D721Med (cell line): Measurements from ENCODE around the gene ZDHHC11.
"Not testable (repeated sequence)": the region's sequence is repeated elsewhere in the genome, so short reads cannot be mapped to it uniquely, and the experiment has no call there.

ENCODE experiments used
- DNase-seq: peaks from one replicate; pipeline ENCODE4 v3.0.0; 2011; ENCODE audit warnings: low spot score; ENCODE audit not compliant: insufficient read length
- FAIRE-seq: peaks from 2 replicates; lab custom pipeline; 2011; peaks lifted over from hg19 to GRCh38; lab: Jason Lieb, UNC
- TF ChIP-seq, protein P1 (sequence below): IDR thresholded peaks from 2 replicates; pipeline ENCODE4 v1.5.1; 2012; ENCODE audit warnings: mild to moderate bottlenecking, control low read depth; ENCODE audit not compliant: insufficient read depth; ENCODE audit errors: missing control alignments

ZDHHC11 gene

DNA sequence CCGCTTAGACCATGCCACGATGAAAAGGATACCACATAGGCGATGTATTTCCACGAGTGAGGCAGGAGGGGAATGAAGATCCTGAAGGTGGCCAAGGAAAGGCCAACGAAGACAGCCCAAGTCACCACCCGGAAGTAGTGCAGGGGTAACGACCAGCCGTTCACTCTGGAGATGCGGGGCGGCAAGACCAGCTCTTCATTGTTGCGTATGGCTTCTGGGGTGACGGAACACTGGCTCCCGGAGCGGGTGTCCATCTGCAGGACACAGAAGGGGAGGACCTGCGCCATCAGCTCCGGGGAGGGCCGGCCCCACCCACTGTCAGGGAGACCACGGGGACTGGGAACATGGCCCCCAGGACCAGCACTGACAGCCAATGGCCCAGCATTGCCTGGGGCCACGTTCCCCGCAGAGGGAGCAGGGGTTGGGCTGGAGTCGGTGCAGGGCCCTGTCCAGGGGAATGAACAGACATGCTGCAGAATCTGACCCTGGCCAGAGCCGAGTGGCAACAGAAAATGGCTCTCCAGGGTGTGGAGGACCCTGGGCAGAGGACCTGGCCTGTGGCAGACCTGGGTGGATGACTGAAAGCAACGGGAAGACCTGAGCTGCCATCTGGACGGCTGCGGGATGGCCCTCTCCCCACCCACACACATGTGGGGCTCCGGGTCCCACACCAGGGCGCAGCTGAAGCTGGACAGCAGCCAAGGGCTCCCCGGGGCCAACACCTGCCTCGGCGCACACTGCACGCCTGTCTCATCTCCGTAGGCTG lies 83.9 kb downstream of the ZDHHC11 start:
- TF ChIP-seq, protein P1, sequence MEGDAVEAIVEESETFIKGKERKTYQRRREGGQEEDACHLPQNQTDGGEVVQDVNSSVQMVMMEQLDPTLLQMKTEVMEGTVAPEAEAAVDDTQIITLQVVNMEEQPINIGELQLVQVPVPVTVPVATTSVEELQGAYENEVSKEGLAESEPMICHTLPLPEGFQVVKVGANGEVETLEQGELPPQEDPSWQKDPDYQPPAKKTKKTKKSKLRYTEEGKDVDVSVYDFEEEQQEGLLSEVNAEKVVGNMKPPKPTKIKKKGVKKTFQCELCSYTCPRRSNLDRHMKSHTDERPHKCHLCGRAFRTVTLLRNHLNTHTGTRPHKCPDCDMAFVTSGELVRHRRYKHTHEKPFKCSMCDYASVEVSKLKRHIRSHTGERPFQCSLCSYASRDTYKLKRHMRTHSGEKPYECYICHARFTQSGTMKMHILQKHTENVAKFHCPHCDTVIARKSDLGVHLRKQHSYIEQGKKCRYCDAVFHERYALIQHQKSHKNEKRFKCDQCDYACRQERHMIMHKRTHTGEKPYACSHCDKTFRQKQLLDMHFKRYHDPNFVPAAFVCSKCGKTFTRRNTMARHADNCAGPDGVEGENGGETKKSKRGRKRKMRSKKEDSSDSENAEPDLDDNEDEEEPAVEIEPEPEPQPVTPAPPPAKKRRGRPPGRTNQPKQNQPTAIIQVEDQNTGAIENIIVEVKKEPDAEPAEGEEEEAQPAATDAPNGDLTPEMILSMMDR: no peak
- no peak for DNase-seq
- FAIRE-seq: no peak

DNA sequence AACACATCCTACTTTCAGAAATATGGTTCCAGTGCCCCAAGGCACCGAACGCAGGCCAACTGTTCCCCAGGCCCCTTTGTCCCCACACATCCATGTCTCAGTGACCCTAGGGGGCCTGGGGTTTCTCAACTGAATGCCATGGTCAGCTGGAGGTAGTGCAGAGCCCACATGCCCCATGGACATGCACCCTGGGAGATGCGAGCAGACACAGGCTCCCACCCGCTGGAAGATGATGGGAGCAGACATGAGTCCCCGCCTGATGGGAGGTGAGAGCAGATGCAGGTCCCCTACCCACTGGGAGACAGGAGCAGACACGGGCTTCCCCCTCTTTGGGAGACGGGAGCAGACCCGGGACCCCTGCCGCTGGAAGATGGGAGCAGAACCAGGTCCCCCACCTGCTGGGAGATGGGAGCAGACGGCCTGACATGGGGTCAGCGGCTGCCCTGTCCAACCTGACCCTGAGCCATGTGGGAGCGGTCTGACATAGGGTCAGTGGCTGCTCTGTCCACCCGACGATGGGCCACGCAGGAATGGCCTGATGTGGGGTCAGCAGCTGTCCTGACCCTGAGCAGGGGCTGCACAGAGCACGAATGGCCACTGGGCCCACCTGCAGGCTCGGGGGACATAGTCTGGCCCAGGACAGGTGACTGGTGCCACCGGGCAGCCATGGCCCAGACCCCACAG lies 84.7 kb downstream of the ZDHHC11 start:
- TF ChIP-seq, protein P1: no peak
- FAIRE-seq (no peak), DNase-seq (no peak)

DNA sequence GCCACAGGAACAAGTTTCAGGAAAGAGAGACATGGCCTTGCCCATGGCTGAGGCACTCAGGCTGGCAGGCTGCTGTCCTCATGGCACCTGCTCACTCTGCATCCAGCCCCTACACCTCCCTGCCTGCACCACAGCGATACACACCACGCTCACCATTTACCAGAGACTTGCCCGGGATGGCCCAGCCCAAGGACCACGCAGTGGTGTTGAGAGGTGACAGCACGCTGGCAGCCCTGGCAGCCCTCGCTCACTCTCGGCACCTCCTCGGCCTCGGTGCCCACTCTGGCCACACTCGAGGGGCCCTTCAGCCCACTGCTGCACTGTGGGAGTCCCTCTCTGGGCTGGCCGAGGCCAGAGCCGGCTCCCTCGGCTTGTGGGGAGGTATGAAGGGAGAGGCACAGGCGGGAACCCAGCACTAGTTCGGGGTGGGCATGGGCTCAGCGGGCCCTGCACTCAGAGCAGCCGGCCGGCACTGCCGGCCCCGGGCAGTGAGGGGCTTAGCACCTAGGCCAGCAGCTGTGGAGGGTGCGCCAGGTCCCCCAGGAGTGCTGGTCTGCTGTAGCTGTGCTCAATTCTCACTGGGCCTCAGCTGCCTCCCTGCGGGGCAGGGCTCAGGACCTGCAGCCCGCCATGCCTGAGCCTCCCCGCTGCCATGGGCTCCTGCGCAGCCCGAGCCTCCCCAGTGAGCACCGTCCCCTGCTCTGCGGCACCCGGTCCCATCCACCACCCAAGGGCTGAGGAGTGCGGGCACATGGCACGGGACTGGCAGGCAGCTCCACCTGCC lies 86.6 kb downstream of the ZDHHC11 start:
- FAIRE-seq: no peak
- TF ChIP-seq, protein P1: no peak
- no peak for DNase-seq

DNA sequence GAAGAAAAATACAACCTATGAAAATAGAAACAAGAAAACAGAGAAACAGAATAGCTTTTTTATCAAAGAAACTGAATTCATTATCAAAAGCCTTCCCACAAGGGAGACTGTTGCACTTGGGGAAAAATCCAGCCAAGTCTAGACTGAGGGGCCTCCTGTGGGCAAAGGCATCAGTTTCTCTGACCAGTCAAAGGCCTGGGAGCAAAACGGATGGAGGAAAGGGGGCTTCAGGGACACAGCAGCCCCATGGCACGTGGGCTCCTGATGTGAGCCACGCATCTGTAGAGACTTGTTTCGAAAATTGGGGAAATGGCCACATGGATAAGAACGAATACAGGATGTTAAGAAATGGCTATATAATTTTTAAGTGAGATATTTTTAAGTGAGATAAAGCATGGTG lies 87.4 kb downstream of the ZDHHC11 start:
- no peak for DNase-seq
- FAIRE-seq: no peak
- TF ChIP-seq, protein P1: no peak

DNA sequence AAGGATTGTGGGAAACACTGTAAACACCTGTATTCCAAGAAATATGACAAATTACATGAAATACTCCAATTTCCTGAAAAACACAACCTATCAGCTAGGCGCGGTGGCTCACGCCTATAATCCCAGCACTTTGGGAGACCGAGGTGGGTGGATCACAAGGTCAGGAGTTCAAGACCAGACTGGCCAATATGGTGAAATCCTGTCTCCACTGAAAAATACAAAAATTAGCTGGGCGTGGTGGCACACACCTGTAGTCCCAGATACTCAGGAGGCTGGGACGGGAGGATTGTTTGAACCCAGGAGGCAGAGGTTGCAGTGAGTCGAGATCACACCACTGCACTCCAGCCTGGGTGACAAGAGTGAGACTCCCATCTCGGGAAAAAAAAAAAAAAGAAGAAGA lies 87.8 kb downstream of the ZDHHC11 start:
- not testable (repeated sequence) for DNase-seq, FAIRE-seq

DNA sequence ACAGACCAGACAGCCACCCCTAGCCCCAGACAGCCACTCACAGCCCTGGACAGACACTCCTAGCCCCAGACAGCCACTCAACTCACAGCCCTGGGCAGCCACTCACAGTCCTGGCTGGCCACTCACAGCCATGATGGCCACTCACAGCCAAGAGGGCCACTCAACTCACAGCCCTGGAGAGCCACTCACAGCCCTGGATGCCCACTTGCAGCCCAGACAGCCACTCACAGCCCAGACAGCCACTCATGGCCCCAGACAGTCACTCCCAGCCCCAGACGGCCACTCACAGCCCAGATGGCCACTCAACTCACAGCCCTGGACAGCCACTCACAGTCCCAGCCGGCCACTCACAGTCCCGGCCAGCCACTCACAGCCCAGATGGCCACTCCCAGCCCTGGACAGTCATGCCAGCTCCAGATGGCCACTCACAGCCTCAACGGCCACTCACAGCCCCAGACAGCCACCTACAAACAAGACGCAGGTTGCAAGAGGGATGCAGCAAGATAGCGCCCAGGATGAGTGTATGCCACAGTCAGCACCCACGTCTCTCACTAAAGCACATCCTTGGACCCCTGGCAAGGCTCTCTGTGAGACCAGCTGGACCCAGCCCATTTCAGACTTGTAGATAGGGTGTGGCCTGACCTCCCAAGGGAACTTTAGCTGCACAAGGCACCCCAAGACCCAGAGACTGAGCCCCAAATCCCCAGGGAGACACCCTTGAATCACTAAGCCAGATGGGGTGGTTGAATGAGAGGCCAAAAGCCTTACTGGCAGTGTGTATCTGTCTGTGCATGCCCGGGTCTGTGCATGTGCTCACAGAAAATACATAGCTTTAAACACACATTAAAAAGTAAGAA lies 88.7 kb downstream of the ZDHHC11 start:
- DNase-seq (no peak), FAIRE-seq (no peak)
- TF ChIP-seq, protein P1: no peak
